HepG2 (cell line): ENCODE results near the gene NUP107. TPM values are rescaled to one million over a fixed set of nuclear protein-coding genes. Genes with fewer than 3 reads are reported as not detected.

Experiments used
- ATAC-seq: fragments of 200-7000 bp; cut with Tn5 transposase; 3 replicates; pipeline ENCODE4 v1.9.1; 2020; ENCODE audit warnings: mild to moderate bottlenecking, moderate library complexity
- BruUV-seq: library from RNA; stranded (reverse); fragments of 400-500 nt; replicated peaks from 2 replicates; lab custom pipeline; 2021; lab: Mats Ljungman, UMichigan
- CTCF ChIA-PET: fragments of 300-600 bp; formaldehyde crosslinking; extraction: SDS; loops from one replicate; lab custom pipeline; 2021; ENCODE audit warnings: low total read pairs, inconsistent platforms, low intra/inter-chr PET ratio; lab: Yijun Ruan, JAX
- POLR2A ChIA-PET: fragments of 350-600 bp; sonication (Branson Sonifier 250); formaldehyde crosslinking; loops from one replicate; lab custom pipeline; 2020; ENCODE audit warnings: antibody characterized with exemption, inconsistent platforms; lab: Yijun Ruan, JAX
- DNase-seq: peaks from one replicate; pipeline ENCODE4 v3.0.0-alpha.2; 2015; ENCODE audit warnings: low spot score
- FAIRE-seq: peaks from 3 replicates; lab custom pipeline; 2011; peaks lifted over from hg19 to GRCh38; lab: Jason Lieb, UNC
- H2AFZ ChIP-seq: one replicate; pipeline ENCODE4 v1.6.1; 2011; ENCODE audit warnings: low read length, inconsistent platforms
- H3K27ac ChIP-seq: fragments of 300-600 bp; 3 replicates; pipeline ENCODE4 v1.8.0; 2011; ENCODE audit warnings: mixed run types, mild to moderate bottlenecking, mixed read lengths, low read length, inconsistent platforms; ENCODE audit not compliant: insufficient read depth; ENCODE audit errors: extremely low read length
- H3K27me3 ChIP-seq, 2 experiments: fragments of 200-600 bp in 1 of 2; 2 replicates in 1 of 2; 3 replicates in 1 of 2; pipeline versions ENCODE4 v1.6.0 to v1.8.0; 2011; ENCODE audit warnings: low read length in 2 of 2, mild to moderate bottlenecking in 2 of 2, moderate library complexity in 2 of 2, inconsistent platforms in 1 of 2; ENCODE audit not compliant: insufficient read depth in 2 of 2, control insufficient read depth in 1 of 2
- H3K36me3 ChIP-seq, 2 experiments: fragments of 200-600 bp in 1 of 2; replicated peaks in 1 of 2; 2 replicates in 1 of 2; 3 replicates in 1 of 2; pipeline versions ENCODE4 v1.5.1 to v1.8.0; 2011; ENCODE audit warnings: low read length in 2 of 2, inconsistent platforms in 1 of 2; ENCODE audit not compliant: insufficient read depth in 2 of 2, control insufficient read depth in 1 of 2
- H3K4me1 ChIP-seq: 2 replicates; pipeline ENCODE4 v1.5.1; 2012; ENCODE audit warnings: low read length, inconsistent platforms; ENCODE audit not compliant: insufficient read depth
- H3K4me2 ChIP-seq: 2 replicates; pipeline ENCODE4 v1.6.0; 2011; ENCODE audit warnings: low read depth, low read length, inconsistent platforms
- H3K4me3 ChIP-seq, 3 experiments: fragments of 200-600 bp in 1 of 3; sonication (generic), shearing (Covaris generic) in 1 of 3; replicated peaks in 1 of 3; 2 replicates each; pipeline ENCODE4 v1.5.1; 2011 to 2016; ENCODE audit warnings: low read length in 3 of 3, inconsistent platforms in 2 of 3, low read depth in 2 of 3, mild to moderate bottlenecking in 2 of 3, control low read depth in 1 of 3, mixed read lengths in 1 of 3; ENCODE audit not compliant: insufficient read depth in 1 of 3
- H3K79me2 ChIP-seq: one replicate; pipeline ENCODE4 v1.6.1; 2011; ENCODE audit warnings: low read length, inconsistent platforms; ENCODE audit not compliant: insufficient read depth
- H3K9ac ChIP-seq: 2 replicates; pipeline ENCODE4 v1.6.0; 2011; ENCODE audit warnings: mild to moderate bottlenecking, low read depth, low read length, inconsistent platforms; ENCODE audit not compliant: insufficient read depth
- H3K9me3 ChIP-seq: 2 replicates; pipeline ENCODE4 v1.5.1; 2012; ENCODE audit warnings: mild to moderate bottlenecking, low read length
- H4K20me1 ChIP-seq: 2 replicates; pipeline ENCODE4 v1.6.0; 2011; ENCODE audit warnings: inconsistent platforms, mild to moderate bottlenecking, low read length, moderate library complexity; ENCODE audit not compliant: insufficient read depth
- PHF5A ChIP-seq: IDR thresholded peaks from one replicate; pipeline ENCODE4 v1.6.1; 2018; ENCODE audit warnings: low read depth, missing genetic modification reagents; ENCODE audit not compliant: unreplicated experiment
- SSRP1 ChIP-seq: IDR thresholded peaks from 2 replicates; pipeline ENCODE4 v1.6.1; 2016; ENCODE audit warnings: control low read depth
- WGBS: methylation state at CpG from one replicate; pipeline ENCODE4 v1.1.6; 2017; ENCODE audit warnings: low lambda C conversion rate; 5-methylcytosine and 5-hydroxymethylcytosine counted together
- in situ Hi-C: cut with HindIII; loops from 2 replicates; pipeline ENCODE4 v1.10.0; 2017; ENCODE audit warnings: low pct_unique_long_range_greater_than_20kb; ENCODE audit not compliant: extremely low pct_ligation_motif_present
- intact Hi-C: fragments of 100-400 bp; cut with micrococcal nuclease; formaldehyde crosslinking; loops from one replicate; pipeline ENCODE4 v1.10.0; 2022; ENCODE audit not compliant: unreplicated experiment
- polyA plus RNA-seq, 8 experiments: library from polyadenylated mRNA; depleted of rRNA in 3 of 8; stranded (reverse) in 7 of 8; unstranded in 1 of 8; fragments of >200 nt; fragmentation: Illumina TruSeq in 4 of 8; extraction: Trizol in 4 of 8; gene quantifications; 2 replicates each; pipeline versions ENCODE4 v1.2.1 to v1.2.3, GENCODE V29; 2011 to 2016; ENCODE audit warnings: low read depth in 4 of 8, missing spikeins in 1 of 8, mixed read lengths in 1 of 8; ENCODE audit not compliant: insufficient read depth in 1 of 8
- total RNA-seq, 5 experiments: library from RNA; depleted of rRNA; stranded (reverse); fragments of >200 nt; fragmentation: Illumina TruSeq; extraction: Trizol; gene quantifications; 2 replicates each; pipeline ENCODE4 v1.2.3, GENCODE V29; 2016; ENCODE audit warnings: low read depth in 1 of 5
- TF ChIP-seq, protein P1 (sequence below), 2 experiments: IDR thresholded peaks; 2 replicates each; pipeline ENCODE4 v1.6.1; 2011 to 2012; ENCODE audit warnings: low read length in 2 of 2, borderline replicate concordance in 1 of 2, low read depth in 1 of 2, mild to moderate bottlenecking in 1 of 2, moderate library complexity in 1 of 2
- TF ChIP-seq, protein P2 (sequence below): sonication (generic); formaldehyde crosslinking; IDR thresholded peaks from 2 replicates; pipeline ENCODE4 v1.4.0; 2020; ENCODE audit warnings: missing genetic modification reagents

The NUP107 gene
- total and polyA plus RNA-seq, 2 of the 13 experiments (the other 11 are each of a cell fraction or from before 2014, with no cell fraction given) = 54.7 to 100 TPM

- in situ Hi-C loops (loop anchor here (5.0 kb wide), 1 partner anchor 62 kb away; the partner anchor contains the start of gene MDM2), intact Hi-C loops (no loop called here)
- TF ChIP-seq, protein P1, sequence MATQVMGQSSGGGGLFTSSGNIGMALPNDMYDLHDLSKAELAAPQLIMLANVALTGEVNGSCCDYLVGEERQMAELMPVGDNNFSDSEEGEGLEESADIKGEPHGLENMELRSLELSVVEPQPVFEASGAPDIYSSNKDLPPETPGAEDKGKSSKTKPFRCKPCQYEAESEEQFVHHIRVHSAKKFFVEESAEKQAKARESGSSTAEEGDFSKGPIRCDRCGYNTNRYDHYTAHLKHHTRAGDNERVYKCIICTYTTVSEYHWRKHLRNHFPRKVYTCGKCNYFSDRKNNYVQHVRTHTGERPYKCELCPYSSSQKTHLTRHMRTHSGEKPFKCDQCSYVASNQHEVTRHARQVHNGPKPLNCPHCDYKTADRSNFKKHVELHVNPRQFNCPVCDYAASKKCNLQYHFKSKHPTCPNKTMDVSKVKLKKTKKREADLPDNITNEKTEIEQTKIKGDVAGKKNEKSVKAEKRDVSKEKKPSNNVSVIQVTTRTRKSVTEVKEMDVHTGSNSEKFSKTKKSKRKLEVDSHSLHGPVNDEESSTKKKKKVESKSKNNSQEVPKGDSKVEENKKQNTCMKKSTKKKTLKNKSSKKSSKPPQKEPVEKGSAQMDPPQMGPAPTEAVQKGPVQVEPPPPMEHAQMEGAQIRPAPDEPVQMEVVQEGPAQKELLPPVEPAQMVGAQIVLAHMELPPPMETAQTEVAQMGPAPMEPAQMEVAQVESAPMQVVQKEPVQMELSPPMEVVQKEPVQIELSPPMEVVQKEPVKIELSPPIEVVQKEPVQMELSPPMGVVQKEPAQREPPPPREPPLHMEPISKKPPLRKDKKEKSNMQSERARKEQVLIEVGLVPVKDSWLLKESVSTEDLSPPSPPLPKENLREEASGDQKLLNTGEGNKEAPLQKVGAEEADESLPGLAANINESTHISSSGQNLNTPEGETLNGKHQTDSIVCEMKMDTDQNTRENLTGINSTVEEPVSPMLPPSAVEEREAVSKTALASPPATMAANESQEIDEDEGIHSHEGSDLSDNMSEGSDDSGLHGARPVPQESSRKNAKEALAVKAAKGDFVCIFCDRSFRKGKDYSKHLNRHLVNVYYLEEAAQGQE (IDR thresholded peaks at IDR 0.05; ENCODE audit: borderline replicate concordance in 1 of 2, low read depth in 1 of 2, low read length in 2 of 2) = no peak
- TF ChIP-seq, protein P2, sequence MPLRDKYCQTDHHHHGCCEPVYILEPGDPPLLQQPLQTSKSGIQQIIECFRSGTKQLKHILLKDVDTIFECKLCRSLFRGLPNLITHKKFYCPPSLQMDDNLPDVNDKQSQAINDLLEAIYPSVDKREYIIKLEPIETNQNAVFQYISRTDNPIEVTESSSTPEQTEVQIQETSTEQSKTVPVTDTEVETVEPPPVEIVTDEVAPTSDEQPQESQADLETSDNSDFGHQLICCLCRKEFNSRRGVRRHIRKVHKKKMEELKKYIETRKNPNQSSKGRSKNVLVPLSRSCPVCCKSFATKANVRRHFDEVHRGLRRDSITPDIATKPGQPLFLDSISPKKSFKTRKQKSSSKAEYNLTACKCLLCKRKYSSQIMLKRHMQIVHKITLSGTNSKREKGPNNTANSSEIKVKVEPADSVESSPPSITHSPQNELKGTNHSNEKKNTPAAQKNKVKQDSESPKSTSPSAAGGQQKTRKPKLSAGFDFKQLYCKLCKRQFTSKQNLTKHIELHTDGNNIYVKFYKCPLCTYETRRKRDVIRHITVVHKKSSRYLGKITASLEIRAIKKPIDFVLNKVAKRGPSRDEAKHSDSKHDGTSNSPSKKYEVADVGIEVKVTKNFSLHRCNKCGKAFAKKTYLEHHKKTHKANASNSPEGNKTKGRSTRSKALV (CRISPR knock-in tag) = 0 out of 2 replicates have a peak, but pooled peaks have one; percentile 14
- TF ChIP-seq PHF5A (CRISPR knock-in tag) (peak; percentile 5), SSRP1 (CRISPR knock-in tag) (peak; percentile 27; the same call in 1 of the 2 replicates)
- peaks cover 2 to 17% of the 10 kb centered on the region in 2 experiments; a peak in 3 of 5 replicates for H3K36me3 ChIP-seq
- peaks cover 3% of the 10 kb centered on the region; the same call in 1 of the 2 replicates for H4K20me1 ChIP-seq
- H3K9ac ChIP-seq = peak overlapping the region; percentile 77
- TSS peak; percentile 57 for BruUV-seq
- ChIA-PET POLR2A (interaction anchor here (0.9 to 2.6 kb wide), 14 partner anchors 14 to 135 kb away, joined by 3 to 58 read pairs (median 4); partner anchors contain the start of genes MDM2 and RAP1B), CTCF (no interaction called here)
- H3K4me2 ChIP-seq = peak overlapping the region; percentile 91
- H3K27ac ChIP-seq = peak overlapping the region; percentile 75
- peaks cover 33% of the 10 kb centered on the region for H3K4me1 ChIP-seq
- peaks cover 37% of the 10 kb centered on the region for H3K79me2 ChIP-seq
- peak overlapping the region; percentile 83 to 93 (median 87); a peak in 5 of 6 replicates for H3K4me3 ChIP-seq
- H3K27me3 ChIP-seq = no peaks in the 10 kb centered on the region; a peak in 1 of 5 replicates
- 57% methylated on average over 9 of the region's 9 CpGs for WGBS
- DNase-seq = no peak
- no peaks in the 10 kb centered on the region for H3K9me3 ChIP-seq
- FAIRE-seq = no peak
- H2AFZ ChIP-seq = peak overlapping the region; percentile 96
- ATAC-seq = no peak
Observed at GRCh38 chr12:68745376-68745903, 58.7 kb downstream of the NUP107 start.
